ENCODE measurements around the gene FRAS1. TPM values are rescaled to one million over a fixed set of nuclear protein-coding genes. Genes with fewer than 3 reads are reported as not detected.

FRAS1 gene
- total RNA-seq, 1 experiment from 2014 or later, result 0.23 TPM

- TF ChIP-seq, protein P1, sequence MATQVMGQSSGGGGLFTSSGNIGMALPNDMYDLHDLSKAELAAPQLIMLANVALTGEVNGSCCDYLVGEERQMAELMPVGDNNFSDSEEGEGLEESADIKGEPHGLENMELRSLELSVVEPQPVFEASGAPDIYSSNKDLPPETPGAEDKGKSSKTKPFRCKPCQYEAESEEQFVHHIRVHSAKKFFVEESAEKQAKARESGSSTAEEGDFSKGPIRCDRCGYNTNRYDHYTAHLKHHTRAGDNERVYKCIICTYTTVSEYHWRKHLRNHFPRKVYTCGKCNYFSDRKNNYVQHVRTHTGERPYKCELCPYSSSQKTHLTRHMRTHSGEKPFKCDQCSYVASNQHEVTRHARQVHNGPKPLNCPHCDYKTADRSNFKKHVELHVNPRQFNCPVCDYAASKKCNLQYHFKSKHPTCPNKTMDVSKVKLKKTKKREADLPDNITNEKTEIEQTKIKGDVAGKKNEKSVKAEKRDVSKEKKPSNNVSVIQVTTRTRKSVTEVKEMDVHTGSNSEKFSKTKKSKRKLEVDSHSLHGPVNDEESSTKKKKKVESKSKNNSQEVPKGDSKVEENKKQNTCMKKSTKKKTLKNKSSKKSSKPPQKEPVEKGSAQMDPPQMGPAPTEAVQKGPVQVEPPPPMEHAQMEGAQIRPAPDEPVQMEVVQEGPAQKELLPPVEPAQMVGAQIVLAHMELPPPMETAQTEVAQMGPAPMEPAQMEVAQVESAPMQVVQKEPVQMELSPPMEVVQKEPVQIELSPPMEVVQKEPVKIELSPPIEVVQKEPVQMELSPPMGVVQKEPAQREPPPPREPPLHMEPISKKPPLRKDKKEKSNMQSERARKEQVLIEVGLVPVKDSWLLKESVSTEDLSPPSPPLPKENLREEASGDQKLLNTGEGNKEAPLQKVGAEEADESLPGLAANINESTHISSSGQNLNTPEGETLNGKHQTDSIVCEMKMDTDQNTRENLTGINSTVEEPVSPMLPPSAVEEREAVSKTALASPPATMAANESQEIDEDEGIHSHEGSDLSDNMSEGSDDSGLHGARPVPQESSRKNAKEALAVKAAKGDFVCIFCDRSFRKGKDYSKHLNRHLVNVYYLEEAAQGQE (IDR thresholded peaks at IDR 0.05; ENCODE audit: insufficient read depth in 1 of 2, low read depth in 2 of 2, low read length in 1 of 2), result no peak
- TF ChIP-seq TCF7L2 (IDR thresholded peaks at IDR 0.05; ENCODE audit: low read depth, low read length) (no peak), SIN3A (IDR thresholded peaks at IDR 0.05; ENCODE audit: borderline replicate concordance, insufficient read depth, low read depth, low read length) (no peak), POLR2AphosphoS5 (IDR thresholded peaks at IDR 0.05; ENCODE audit: low read depth, low read length) (no peak)
- TF ChIP-seq, protein P2, sequence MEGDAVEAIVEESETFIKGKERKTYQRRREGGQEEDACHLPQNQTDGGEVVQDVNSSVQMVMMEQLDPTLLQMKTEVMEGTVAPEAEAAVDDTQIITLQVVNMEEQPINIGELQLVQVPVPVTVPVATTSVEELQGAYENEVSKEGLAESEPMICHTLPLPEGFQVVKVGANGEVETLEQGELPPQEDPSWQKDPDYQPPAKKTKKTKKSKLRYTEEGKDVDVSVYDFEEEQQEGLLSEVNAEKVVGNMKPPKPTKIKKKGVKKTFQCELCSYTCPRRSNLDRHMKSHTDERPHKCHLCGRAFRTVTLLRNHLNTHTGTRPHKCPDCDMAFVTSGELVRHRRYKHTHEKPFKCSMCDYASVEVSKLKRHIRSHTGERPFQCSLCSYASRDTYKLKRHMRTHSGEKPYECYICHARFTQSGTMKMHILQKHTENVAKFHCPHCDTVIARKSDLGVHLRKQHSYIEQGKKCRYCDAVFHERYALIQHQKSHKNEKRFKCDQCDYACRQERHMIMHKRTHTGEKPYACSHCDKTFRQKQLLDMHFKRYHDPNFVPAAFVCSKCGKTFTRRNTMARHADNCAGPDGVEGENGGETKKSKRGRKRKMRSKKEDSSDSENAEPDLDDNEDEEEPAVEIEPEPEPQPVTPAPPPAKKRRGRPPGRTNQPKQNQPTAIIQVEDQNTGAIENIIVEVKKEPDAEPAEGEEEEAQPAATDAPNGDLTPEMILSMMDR (IDR thresholded peaks at IDR 0.05), result no peak
- Histone ChIP-seq H3K27ac (ENCODE audit: low read length) (no peak overlapping the region), H3K4me3 (ENCODE audit: low read depth in 2 of 2, low read length in 2 of 2) (no peak overlapping the region), H3K36me3 (ENCODE audit: control insufficient read depth, insufficient read depth, low read length) (no peaks in the 10 kb centered on the region), H3K4me1 (ENCODE audit: control insufficient read depth, insufficient read depth, low read length) (no peaks in the 10 kb centered on the region), H3K9me3 (ENCODE audit: control insufficient read depth, insufficient read depth, low read depth, low read length) (no peaks in the 10 kb centered on the region), H3K27me3 (ENCODE audit: control insufficient read depth, insufficient read depth, low read length) (no peaks in the 10 kb centered on the region)
- no peak for ATAC-seq
- in situ Hi-C loops (cut with HindIII; ENCODE audit: low pct_unique_long_range_greater_than_20kb, low sequenced_read_pairs) (no loop called here), intact Hi-C loops (cut with micrococcal nuclease; ENCODE audit: unreplicated experiment) (no loop called here)
- DNase-seq (ENCODE audit: low read depth, low spot score), result no peak
- CTCF ChIA-PET, result no interaction called here
- BruUV-seq (replicated peaks), result no TSS peak
- POLR2A ChIA-PET, result no interaction called here
Observed at GRCh38 chr4:78543424-78544125, 486.5 kb downstream of the FRAS1 start.

DNA sequence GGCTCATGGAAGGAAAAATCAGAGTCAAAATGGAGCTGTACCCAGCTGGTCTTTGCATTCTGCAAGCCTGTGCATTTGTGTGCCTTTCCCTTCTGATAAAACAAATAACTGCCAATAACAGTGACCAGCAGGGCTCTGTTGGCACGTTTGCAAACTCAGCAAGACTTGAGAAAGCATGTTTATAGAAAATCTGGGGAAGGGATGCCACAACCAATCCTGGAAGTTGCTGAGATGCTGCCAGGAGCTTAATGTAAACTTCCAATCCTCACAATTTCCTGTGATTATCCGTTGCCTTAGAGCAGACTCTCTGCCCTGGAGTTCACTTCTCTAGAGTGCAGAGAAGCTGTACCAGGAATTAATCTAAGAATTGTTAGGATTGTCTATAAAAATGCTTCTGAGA, 487.6 kb downstream of the FRAS1 start:
- ATAC-seq (no peak), DNase-seq (ENCODE audit: low read depth, low spot score) (no peak)
- H3K4me3 ChIP-seq (ENCODE audit: low read depth in 2 of 2, low read length in 2 of 2), result no peak overlapping the region
- H3K4me1 ChIP-seq (ENCODE audit: control insufficient read depth, insufficient read depth, low read length), result no peaks in the 10 kb centered on the region
- ChIA-PET CTCF (no interaction called here), POLR2A (no interaction called here)
- no peak overlapping the region for H3K27ac ChIP-seq (ENCODE audit: low read length)
- H3K27me3 ChIP-seq (ENCODE audit: control insufficient read depth, insufficient read depth, low read length), result peaks cover under 1% of the 10 kb centered on the region; the same call in 1 of the 2 replicates
- BruUV-seq (replicated peaks), result no TSS peak
- no peaks in the 10 kb centered on the region for H3K9me3 ChIP-seq (ENCODE audit: control insufficient read depth, insufficient read depth, low read depth, low read length)
- intact Hi-C loops (cut with micrococcal nuclease; ENCODE audit: unreplicated experiment), result no loop called here
- H3K36me3 ChIP-seq (ENCODE audit: control insufficient read depth, insufficient read depth, low read length), result no peaks in the 10 kb centered on the region
- in situ Hi-C loops (cut with HindIII; ENCODE audit: low pct_unique_long_range_greater_than_20kb, low sequenced_read_pairs), result no loop called here
- TF ChIP-seq, protein P2 (IDR thresholded peaks at IDR 0.05), result no peak
- TF ChIP-seq POLR2AphosphoS5 (IDR thresholded peaks at IDR 0.05; ENCODE audit: low read depth, low read length) (no peak), TCF7L2 (IDR thresholded peaks at IDR 0.05; ENCODE audit: low read depth, low read length) (no peak), SIN3A (IDR thresholded peaks at IDR 0.05; ENCODE audit: borderline replicate concordance, insufficient read depth, low read depth, low read length) (no peak)
- TF ChIP-seq, protein P1 (IDR thresholded peaks at IDR 0.05; ENCODE audit: insufficient read depth in 1 of 2, low read depth in 2 of 2, low read length in 1 of 2), result no peak

All from Panc1 (cell line).